GM12878 (cell line): ENCODE data around the gene DNASE1L1.

Experiments
- ASH2L ChIP-seq: fragments of 300-600, 200-600 bp; sonication (generic); IDR thresholded peaks from 2 replicates; pipeline ENCODE4 v1.6.1; 2017; ENCODE audit warnings: low read depth, mild to moderate bottlenecking, borderline replicate concordance
- CBX5 ChIP-seq: sonication (generic); IDR thresholded peaks from 2 replicates; pipeline ENCODE4 v1.6.1; 2016; ENCODE audit warnings: low read depth, moderate library complexity, mild to moderate bottlenecking, inconsistent platforms
- HDAC2 ChIP-seq: fragments of 200-600 bp; sonication (generic); IDR thresholded peaks from 2 replicates; pipeline ENCODE4 v1.6.1; 2017
- KDM1A ChIP-seq: fragments of 200-600 bp; sonication (generic); IDR thresholded peaks from 2 replicates; pipeline ENCODE4 v1.6.1; 2016; ENCODE audit warnings: borderline replicate concordance
- PAX5 ChIP-seq: IDR thresholded peaks from 2 replicates; pipeline ENCODE4 v1.6.1; 2011; ENCODE audit warnings: low read depth, low read length, borderline replicate concordance
- RAD21 ChIP-seq: IDR thresholded peaks from 2 replicates; pipeline ENCODE4 v1.6.1; 2011; ENCODE audit warnings: mild to moderate bottlenecking, low read depth, low read length, moderate library complexity; ENCODE audit not compliant: insufficient read depth
- RELA ChIP-seq: fragments of 450-650 bp; IDR thresholded peaks from 2 replicates; pipeline ENCODE4 v1.8.0; 2014; ENCODE audit warnings: borderline replicate concordance; ENCODE audit not compliant: partially characterized antibody
- SUZ12 ChIP-seq: fragments of 200-600 bp; sonication (generic); IDR thresholded peaks from one replicate; pipeline ENCODE4 v1.6.1; 2018; ENCODE audit warnings: antibody characterized with exemption, mild to moderate bottlenecking; ENCODE audit not compliant: unreplicated experiment
- TCF12 ChIP-seq: IDR thresholded peaks from 2 replicates; pipeline ENCODE4 v1.6.1; 2011; ENCODE audit warnings: low read depth, mild to moderate bottlenecking, low read length
- TF ChIP-seq, protein P1 (sequence below): IDR thresholded peaks from 2 replicates; pipeline ENCODE4 v1.6.1; 2011; ENCODE audit warnings: low read depth, low read length, improper control_type of control experiment, borderline replicate concordance
- TF ChIP-seq, protein P2 (sequence below): IDR thresholded peaks from 2 replicates; pipeline ENCODE4 v1.6.1; 2011; ENCODE audit warnings: borderline replicate concordance, low read depth, mild to moderate bottlenecking, moderate library complexity, low read length; ENCODE audit not compliant: insufficient read depth, poor library complexity, severe bottlenecking
- TF ChIP-seq, protein P3 (sequence below), 3 experiments: IDR thresholded peaks in 2 of 3; conservative IDR thresholded peaks in 1 of 3; 2 replicates each; pipeline ENCODE4 v1.5.1; 2011; ENCODE audit warnings: low read depth in 3 of 3, low read length in 3 of 3, mild to moderate bottlenecking in 3 of 3, control low read depth in 2 of 3, moderate library complexity in 2 of 3, inconsistent platforms in 1 of 3, mixed read lengths in 1 of 3; ENCODE audit not compliant: control insufficient read depth in 2 of 3, insufficient read depth in 1 of 3; ENCODE audit errors: extremely low read depth in 1 of 3

DNA sequence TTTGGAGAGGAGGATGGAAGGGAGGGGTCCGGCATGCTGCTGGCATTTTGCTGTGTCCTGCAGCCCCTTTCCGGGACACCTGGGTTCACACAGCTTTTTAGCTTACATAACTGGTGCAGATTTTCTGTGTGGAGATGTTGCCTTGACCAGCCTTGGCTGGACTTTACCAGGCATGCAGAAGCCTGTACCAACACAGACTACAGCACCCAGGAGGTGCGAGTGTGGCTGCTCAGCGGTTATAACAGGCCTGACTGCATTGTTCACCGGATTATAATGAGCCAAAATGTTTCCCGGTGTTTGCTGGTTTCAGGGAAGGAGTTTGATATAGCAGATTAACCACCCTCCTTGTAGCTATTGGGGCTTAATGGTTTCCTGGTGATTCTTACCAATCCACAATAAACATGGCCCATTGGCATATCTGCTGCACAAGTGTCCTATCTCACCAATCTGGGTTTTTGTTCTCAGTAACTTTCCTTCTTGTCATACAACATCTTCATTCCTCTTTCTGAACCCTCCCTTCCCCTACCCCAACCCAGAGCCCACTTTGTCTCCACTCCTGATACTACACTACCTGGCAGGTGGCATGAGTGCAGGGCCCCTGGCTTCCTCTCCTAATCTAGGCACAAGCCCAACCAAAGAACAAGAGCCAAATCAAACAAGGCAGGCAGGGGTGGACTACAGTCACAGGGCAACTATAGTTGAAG is 7.0 kb downstream of the DNASE1L1 start:
- TF ChIP-seq TCF12: no peak
- TF ChIP-seq ASH2L: no peak
- TF ChIP-seq KDM1A: no peak
- no peak for TF ChIP-seq HDAC2
- TF ChIP-seq, protein P1, sequence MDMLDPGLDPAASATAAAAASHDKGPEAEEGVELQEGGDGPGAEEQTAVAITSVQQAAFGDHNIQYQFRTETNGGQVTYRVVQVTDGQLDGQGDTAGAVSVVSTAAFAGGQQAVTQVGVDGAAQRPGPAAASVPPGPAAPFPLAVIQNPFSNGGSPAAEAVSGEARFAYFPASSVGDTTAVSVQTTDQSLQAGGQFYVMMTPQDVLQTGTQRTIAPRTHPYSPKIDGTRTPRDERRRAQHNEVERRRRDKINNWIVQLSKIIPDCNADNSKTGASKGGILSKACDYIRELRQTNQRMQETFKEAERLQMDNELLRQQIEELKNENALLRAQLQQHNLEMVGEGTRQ: no peak
- TF ChIP-seq, protein P2, sequence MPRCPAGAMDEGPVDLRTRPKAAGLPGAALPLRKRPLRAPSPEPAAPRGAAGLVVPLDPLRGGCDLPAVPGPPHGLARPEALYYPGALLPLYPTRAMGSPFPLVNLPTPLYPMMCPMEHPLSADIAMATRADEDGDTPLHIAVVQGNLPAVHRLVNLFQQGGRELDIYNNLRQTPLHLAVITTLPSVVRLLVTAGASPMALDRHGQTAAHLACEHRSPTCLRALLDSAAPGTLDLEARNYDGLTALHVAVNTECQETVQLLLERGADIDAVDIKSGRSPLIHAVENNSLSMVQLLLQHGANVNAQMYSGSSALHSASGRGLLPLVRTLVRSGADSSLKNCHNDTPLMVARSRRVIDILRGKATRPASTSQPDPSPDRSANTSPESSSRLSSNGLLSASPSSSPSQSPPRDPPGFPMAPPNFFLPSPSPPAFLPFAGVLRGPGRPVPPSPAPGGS: no peak
- TF ChIP-seq, protein P3, sequence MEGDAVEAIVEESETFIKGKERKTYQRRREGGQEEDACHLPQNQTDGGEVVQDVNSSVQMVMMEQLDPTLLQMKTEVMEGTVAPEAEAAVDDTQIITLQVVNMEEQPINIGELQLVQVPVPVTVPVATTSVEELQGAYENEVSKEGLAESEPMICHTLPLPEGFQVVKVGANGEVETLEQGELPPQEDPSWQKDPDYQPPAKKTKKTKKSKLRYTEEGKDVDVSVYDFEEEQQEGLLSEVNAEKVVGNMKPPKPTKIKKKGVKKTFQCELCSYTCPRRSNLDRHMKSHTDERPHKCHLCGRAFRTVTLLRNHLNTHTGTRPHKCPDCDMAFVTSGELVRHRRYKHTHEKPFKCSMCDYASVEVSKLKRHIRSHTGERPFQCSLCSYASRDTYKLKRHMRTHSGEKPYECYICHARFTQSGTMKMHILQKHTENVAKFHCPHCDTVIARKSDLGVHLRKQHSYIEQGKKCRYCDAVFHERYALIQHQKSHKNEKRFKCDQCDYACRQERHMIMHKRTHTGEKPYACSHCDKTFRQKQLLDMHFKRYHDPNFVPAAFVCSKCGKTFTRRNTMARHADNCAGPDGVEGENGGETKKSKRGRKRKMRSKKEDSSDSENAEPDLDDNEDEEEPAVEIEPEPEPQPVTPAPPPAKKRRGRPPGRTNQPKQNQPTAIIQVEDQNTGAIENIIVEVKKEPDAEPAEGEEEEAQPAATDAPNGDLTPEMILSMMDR (IDR thresholded peaks at IDR 0.05 in 2 of 3, conservative IDR thresholded peaks at IDR 0.05 in 1 of 3; ENCODE audit: control insufficient read depth in 2 of 3, extremely low read depth in 1 of 3, insufficient read depth in 1 of 3, low read depth in 3 of 3, low read length in 3 of 3): no peak
- TF ChIP-seq SUZ12: no peak
- no peak for TF ChIP-seq RAD21
- TF ChIP-seq PAX5: no peak
- TF ChIP-seq CBX5: no peak
- TF ChIP-seq RELA: no peak
